ENCODE results near the gene HS2ST1. TPM values are rescaled to one million over a fixed set of nuclear protein-coding genes. Genes with fewer than 3 reads are reported as not detected.
"Not testable (repeated sequence)": the region's sequence is repeated elsewhere in the genome, so short reads cannot be mapped to it uniquely, and the experiment has no call there.

HS2ST1 gene
- total RNA-seq, 3 donors from 2014 or later, result 20.9 to 24.5 (median 21.7) TPM

GRCh38 chr1:86872086-86872485, 42.3 kb upstream of the HS2ST1 start:
- no peak for ATAC-seq
- H3K4me1 ChIP-seq (ENCODE audit: low read depth), result no peaks in the 10 kb centered on the region
- no peak overlapping the region for H3K4me3 ChIP-seq
- DNase-seq, result no peak
- TF ChIP-seq, protein P1, sequence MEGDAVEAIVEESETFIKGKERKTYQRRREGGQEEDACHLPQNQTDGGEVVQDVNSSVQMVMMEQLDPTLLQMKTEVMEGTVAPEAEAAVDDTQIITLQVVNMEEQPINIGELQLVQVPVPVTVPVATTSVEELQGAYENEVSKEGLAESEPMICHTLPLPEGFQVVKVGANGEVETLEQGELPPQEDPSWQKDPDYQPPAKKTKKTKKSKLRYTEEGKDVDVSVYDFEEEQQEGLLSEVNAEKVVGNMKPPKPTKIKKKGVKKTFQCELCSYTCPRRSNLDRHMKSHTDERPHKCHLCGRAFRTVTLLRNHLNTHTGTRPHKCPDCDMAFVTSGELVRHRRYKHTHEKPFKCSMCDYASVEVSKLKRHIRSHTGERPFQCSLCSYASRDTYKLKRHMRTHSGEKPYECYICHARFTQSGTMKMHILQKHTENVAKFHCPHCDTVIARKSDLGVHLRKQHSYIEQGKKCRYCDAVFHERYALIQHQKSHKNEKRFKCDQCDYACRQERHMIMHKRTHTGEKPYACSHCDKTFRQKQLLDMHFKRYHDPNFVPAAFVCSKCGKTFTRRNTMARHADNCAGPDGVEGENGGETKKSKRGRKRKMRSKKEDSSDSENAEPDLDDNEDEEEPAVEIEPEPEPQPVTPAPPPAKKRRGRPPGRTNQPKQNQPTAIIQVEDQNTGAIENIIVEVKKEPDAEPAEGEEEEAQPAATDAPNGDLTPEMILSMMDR (IDR thresholded peaks at IDR 0.05), result no peak
- no peaks in the 10 kb centered on the region for H3K36me3 ChIP-seq (ENCODE audit: low read depth)
- no peaks in the 10 kb centered on the region for H3K9me3 ChIP-seq
- intact Hi-C loops (cut with DNase I, micrococcal nuclease), result no loop called here

DNA sequence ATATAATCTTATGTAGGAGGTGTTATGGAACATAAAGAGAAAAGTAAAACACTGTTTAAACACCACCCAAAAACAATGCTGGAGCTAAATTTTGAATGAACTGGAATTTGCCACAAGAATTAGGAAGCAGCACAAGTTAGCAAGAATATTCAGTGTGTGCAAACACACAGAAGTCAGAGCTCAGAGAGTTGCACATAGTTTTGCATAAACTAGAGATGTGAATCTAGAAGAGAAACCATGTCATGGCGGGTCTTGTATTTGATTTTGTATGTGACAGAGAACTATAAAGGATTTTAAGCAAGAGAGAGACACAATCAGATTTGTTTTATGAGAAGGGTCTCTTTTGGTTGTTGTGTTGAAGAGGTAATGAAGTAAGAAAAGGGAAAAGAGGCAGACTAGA, 38.7 kb upstream of the HS2ST1 start:
- Histone ChIP-seq H3K9me3 (no peaks in the 10 kb centered on the region), H3K4me1 (ENCODE audit: low read depth) (no peaks in the 10 kb centered on the region), H3K4me3 (no peak overlapping the region), H3K36me3 (ENCODE audit: low read depth) (no peaks in the 10 kb centered on the region)
- ATAC-seq (no peak), DNase-seq (no peak)
- TF ChIP-seq, protein P1 (IDR thresholded peaks at IDR 0.05), result no peak
- intact Hi-C loops (cut with DNase I, micrococcal nuclease), result no loop called here

GRCh38 chr1:86887479-86888162, 26.8 kb upstream of the HS2ST1 start:
- no peaks in the 10 kb centered on the region for H3K4me1 ChIP-seq (ENCODE audit: low read depth)

GRCh38 chr1:86888327-86888726, 26.1 kb upstream of the HS2ST1 start:
- Histone ChIP-seq H3K36me3 (ENCODE audit: low read depth) (no peaks in the 10 kb centered on the region), H3K4me3 (no peak overlapping the region), H3K9me3 (no peaks in the 10 kb centered on the region), H3K4me1 (ENCODE audit: low read depth) (no peaks in the 10 kb centered on the region)
- DNase-seq (no peak), ATAC-seq (no peak)
- intact Hi-C loops (cut with DNase I, micrococcal nuclease), result no loop called here
- TF ChIP-seq, protein P1 (IDR thresholded peaks at IDR 0.05), result no peak

More at GRCh38 chr1:86887479-86888162, 26.8 kb upstream of the HS2ST1 start:
- TF ChIP-seq, protein P1 (IDR thresholded peaks at IDR 0.05), result no peak
- no peaks in the 10 kb centered on the region for H3K9me3 ChIP-seq
- ATAC-seq (no peak), DNase-seq (no peak)
- no peak overlapping the region for H3K4me3 ChIP-seq
- no peaks in the 10 kb centered on the region for H3K36me3 ChIP-seq (ENCODE audit: low read depth)
- intact Hi-C loops (cut with DNase I, micrococcal nuclease), result no loop called here

- ATAC-seq; intact Hi-C loops (cut with DNase I, micrococcal nuclease): not testable (repeated sequence)
Observed at GRCh38 chr1:86899401-86899800, 15.0 kb upstream of the HS2ST1 start.

DNA sequence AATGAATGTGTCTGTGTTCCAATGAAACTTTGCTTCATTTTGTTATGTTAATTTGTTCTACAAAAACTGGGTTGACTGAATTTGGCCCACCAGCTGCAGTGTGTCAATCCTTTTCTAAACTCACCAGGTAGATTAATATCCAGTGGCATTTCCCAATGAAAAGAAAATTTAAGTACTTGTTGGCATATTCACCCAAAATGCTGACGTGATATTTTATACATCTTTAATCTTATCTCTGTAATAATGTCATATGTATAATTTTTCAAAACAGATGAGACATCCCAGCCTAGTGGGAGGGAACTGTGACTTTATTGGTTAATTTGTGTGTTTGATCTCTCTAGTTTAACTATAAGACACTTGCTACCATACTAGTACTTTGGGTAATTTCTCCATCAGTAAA, 8.6 kb upstream of the HS2ST1 start:
- Histone ChIP-seq H3K36me3 (ENCODE audit: low read depth) (no peaks in the 10 kb centered on the region), H3K9me3 (no peaks in the 10 kb centered on the region), H3K4me1 (ENCODE audit: low read depth) (peaks cover 11% of the 10 kb centered on the region), H3K4me3 (no peak overlapping the region)
- ATAC-seq (no peak), DNase-seq (no peak)
- TF ChIP-seq, protein P1 (IDR thresholded peaks at IDR 0.05), result no peak
- intact Hi-C loops (cut with DNase I, micrococcal nuclease), result no loop called here

More at GRCh38 chr1:86899401-86899800, 15.0 kb upstream of the HS2ST1 start:
- DNase-seq; H3K36me3 ChIP-seq (ENCODE audit: low read depth); H3K9me3 ChIP-seq; H3K4me1 ChIP-seq (ENCODE audit: low read depth); H3K4me3 ChIP-seq: not testable (repeated sequence)

Measured in mucosa of descending colon (tissue), 3 donors.